Subcutaneous adipose tissue (tissue), 4 donors: ENCODE data around the gene DNPH1. TPM values are rescaled to one million over a fixed set of nuclear protein-coding genes. Genes with fewer than 3 reads are reported as not detected.

ENCODE experiments used
- CTCF ChIP-seq: fragments of 450-650 bp; IDR thresholded peaks from one replicate; pipeline ENCODE4 v1.5.1; 2016; ENCODE audit warnings: low read depth, mild to moderate bottlenecking, control low read depth, antibody characterized with exemption, moderate library complexity
- total RNA-seq, 4 donors: library from RNA; depleted of rRNA; stranded (reverse); fragments of >200 nt; gene quantifications; one replicate each; pipeline ENCODE4 v1.1.0, GENCODE V29; 2016

DNPH1 gene
- total RNA-seq, 4 donors from 2014 or later: 29.8 to 72.9 (median 50.8) TPM

GRCh38 chr6:43256670-43257366 is 27.5 kb upstream of the DNPH1 start:
- no peak for TF ChIP-seq CTCF

- TF ChIP-seq CTCF: no peak
These were observed 26.2 kb upstream of the DNPH1 start for GRCh38 chr6:43255408-43256054.

GRCh38 chr6:43254846-43255245 is 25.6 kb upstream of the DNPH1 start:
- TF ChIP-seq CTCF: no peak

- no peak for TF ChIP-seq CTCF
These were observed 25.0 kb upstream of the DNPH1 start for GRCh38 chr6:43254138-43254817.

- TF ChIP-seq CTCF: no peak
These were observed 24.1 kb upstream of the DNPH1 start for GRCh38 chr6:43253401-43253800.

GRCh38 chr6:43250992-43251373 is 21.7 kb upstream of the DNPH1 start:
- no peak for TF ChIP-seq CTCF

GRCh38 chr6:43248791-43249190 is 19.5 kb upstream of the DNPH1 start:
- no peak for TF ChIP-seq CTCF
